Parathyroid adenoma (tissue), 2 donors: ENCODE data around the gene CAMTA1.

Source experiments
- H2AFZ ChIP-seq: fragments of 300-600 bp; sonication (generic); one replicate; pipeline ENCODE4 v1.7.0; 2017; ENCODE audit warnings: antibody characterized with exemption, mild to moderate bottlenecking
- H3K27ac ChIP-seq: fragments of 300-600 bp; sonication (generic); one replicate; pipeline ENCODE4 v1.7.0; 2017
- H3K27me3 ChIP-seq: fragments of 300-600 bp; sonication (generic); one replicate; pipeline ENCODE4 v1.7.0; 2017; ENCODE audit warnings: low read length; ENCODE audit not compliant: control insufficient read depth, insufficient read depth
- H3K36me3 ChIP-seq: fragments of 300-600 bp; sonication (generic); one replicate; pipeline ENCODE4 v1.7.0; 2017; ENCODE audit warnings: low read length; ENCODE audit not compliant: control insufficient read depth, insufficient read depth
- H3K4me1 ChIP-seq: fragments of 300-600 bp; sonication (generic); one replicate; pipeline ENCODE4 v1.7.0; 2017; ENCODE audit warnings: control low read depth
- H3K4me2 ChIP-seq: fragments of 300-600 bp; sonication (generic); one replicate; pipeline ENCODE4 v1.7.0; 2017; ENCODE audit warnings: low read length
- H3K4me3 ChIP-seq: fragments of 300-600 bp; sonication (generic); one replicate; pipeline ENCODE4 v1.7.0; 2017; ENCODE audit warnings: low read depth, low read length
- H3K79me2 ChIP-seq: fragments of 300-600 bp; sonication (generic); one replicate; pipeline ENCODE4 v1.7.0; 2017; ENCODE audit warnings: control low read depth
- H3K9ac ChIP-seq: fragments of 300-600 bp; sonication (generic); one replicate; pipeline ENCODE4 v1.7.0; 2017; ENCODE audit warnings: mild to moderate bottlenecking
- H3K9me3 ChIP-seq: fragments of 300-600 bp; sonication (generic); one replicate; pipeline ENCODE4 v1.7.0; 2017; ENCODE audit warnings: low read length; ENCODE audit not compliant: control insufficient read depth
- TF ChIP-seq, protein P1 (sequence below): fragments of 300-600 bp; sonication (generic); IDR thresholded peaks from one replicate; pipeline ENCODE4 v1.7.0; 2017; ENCODE audit warnings: antibody characterized with exemption, mild to moderate bottlenecking
- donor health status: primary hyperparathyroidism.

The CAMTA1 gene

DNA sequence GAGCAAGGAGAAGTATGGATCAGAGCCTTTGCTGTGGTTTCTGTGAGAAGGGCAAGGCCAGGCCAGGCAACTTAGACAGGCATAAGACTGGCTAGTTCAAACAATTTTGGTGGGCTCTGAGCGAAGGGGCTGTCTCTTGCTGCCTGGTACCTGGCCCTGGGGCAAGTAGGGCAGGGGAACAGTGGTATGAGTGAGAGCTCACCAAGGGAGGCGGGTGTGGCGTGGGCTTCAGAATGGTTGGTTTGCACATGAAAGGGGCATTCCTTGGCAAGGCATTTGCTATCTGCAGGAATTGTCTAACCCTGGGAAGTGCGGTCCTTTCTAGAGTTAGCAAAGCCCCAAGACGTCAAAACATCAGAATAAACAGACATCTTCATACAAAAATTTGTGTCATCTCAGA lies 210.5 kb downstream of the CAMTA1 start:
- no peaks in the 10 kb centered on the region for H3K79me2 ChIP-seq
- H3K9me3 ChIP-seq = no peaks in the 10 kb centered on the region
- H2AFZ ChIP-seq = no peak overlapping the region
- no peaks in the 10 kb centered on the region for H3K36me3 ChIP-seq
- H3K9ac ChIP-seq = no peak overlapping the region
- no peaks in the 10 kb centered on the region for H3K27me3 ChIP-seq
- TF ChIP-seq, protein P1, sequence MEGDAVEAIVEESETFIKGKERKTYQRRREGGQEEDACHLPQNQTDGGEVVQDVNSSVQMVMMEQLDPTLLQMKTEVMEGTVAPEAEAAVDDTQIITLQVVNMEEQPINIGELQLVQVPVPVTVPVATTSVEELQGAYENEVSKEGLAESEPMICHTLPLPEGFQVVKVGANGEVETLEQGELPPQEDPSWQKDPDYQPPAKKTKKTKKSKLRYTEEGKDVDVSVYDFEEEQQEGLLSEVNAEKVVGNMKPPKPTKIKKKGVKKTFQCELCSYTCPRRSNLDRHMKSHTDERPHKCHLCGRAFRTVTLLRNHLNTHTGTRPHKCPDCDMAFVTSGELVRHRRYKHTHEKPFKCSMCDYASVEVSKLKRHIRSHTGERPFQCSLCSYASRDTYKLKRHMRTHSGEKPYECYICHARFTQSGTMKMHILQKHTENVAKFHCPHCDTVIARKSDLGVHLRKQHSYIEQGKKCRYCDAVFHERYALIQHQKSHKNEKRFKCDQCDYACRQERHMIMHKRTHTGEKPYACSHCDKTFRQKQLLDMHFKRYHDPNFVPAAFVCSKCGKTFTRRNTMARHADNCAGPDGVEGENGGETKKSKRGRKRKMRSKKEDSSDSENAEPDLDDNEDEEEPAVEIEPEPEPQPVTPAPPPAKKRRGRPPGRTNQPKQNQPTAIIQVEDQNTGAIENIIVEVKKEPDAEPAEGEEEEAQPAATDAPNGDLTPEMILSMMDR = no peak
- H3K27ac ChIP-seq = no peak overlapping the region
- no peak overlapping the region for H3K4me2 ChIP-seq
- no peaks in the 10 kb centered on the region for H3K4me1 ChIP-seq
- H3K4me3 ChIP-seq = no peak overlapping the region

DNA sequence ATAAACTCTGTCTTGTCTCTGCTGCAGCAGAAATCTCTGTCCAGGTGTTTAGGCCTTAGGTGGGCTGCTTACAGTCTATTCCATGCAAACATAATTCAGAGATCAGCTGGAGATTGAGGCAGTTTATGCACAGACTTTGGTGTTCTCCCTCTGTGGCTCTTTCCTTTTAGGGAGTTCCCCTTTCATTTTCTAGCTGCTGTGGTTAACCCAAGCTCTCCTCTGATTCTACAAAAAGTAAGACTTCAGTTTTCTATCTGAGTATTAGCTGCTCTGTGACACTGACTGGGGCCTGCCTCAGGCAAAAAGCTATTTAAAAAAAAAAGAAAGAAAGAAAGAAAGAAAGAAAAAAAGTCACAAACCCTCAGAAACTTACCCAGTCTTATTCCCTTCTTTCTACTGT lies 211.1 kb downstream of the CAMTA1 start:
- no peaks in the 10 kb centered on the region for H3K4me1 ChIP-seq
- no peaks in the 10 kb centered on the region for H3K9me3 ChIP-seq
- H3K27ac ChIP-seq = no peak overlapping the region
- no peaks in the 10 kb centered on the region for H3K36me3 ChIP-seq
- H3K9ac ChIP-seq = no peak overlapping the region
- H3K4me3 ChIP-seq = no peak overlapping the region
- no peak overlapping the region for H2AFZ ChIP-seq
- H3K4me2 ChIP-seq = no peak overlapping the region
- TF ChIP-seq, protein P1 = no peak
- H3K27me3 ChIP-seq = no peaks in the 10 kb centered on the region
- H3K79me2 ChIP-seq = no peaks in the 10 kb centered on the region

DNA sequence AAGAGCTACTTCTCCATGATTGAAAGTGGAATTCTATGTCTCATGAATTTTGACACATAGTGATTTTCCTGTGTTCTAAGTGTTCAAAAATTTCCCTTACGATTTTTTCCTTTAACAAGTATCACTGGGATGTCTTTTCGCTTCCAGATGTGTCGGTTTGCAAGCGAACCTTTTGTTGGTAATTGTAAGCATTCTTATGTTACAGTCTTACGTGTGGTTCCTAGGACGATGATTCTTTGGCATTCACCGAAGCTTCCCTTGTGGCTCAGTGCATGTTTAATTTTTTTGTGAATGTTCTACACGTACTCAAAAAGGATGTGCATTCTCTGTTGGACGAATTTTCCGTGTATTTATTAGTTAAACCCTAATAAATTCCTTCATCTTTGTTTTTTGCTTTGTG lies 211.6 kb downstream of the CAMTA1 start:
- Histone ChIP-seq H3K4me3 (no peak overlapping the region), H3K9me3 (no peaks in the 10 kb centered on the region), H3K9ac (no peak overlapping the region), H3K79me2 (no peaks in the 10 kb centered on the region), H2AFZ (no peak overlapping the region), H3K27ac (no peak overlapping the region), H3K4me1 (no peaks in the 10 kb centered on the region), H3K27me3 (no peaks in the 10 kb centered on the region), H3K4me2 (no peak overlapping the region), H3K36me3 (no peaks in the 10 kb centered on the region)
- TF ChIP-seq, protein P1 = no peak

DNA sequence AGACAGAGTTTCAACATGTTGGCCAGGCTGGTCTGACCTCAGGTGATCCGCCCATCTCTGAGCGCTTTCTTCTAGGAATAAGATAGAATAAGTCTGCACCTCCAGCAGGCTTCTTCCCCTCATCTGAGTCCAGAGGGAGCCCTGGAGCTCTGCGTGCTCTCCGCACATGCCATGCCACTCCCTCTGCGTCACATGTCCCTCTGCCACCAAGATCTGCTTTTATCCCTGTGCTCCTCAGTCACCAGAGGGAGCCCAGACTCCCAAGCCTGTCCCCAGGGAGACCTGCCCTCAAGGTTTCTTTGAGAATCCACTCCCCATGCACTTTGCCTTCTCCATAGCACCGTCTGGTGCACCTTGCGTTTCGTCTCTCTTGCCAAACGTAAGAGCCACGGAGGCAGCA lies 213.0 kb downstream of the CAMTA1 start:
- Histone ChIP-seq H3K9ac (no peak overlapping the region), H3K27ac (no peak overlapping the region), H3K36me3 (no peaks in the 10 kb centered on the region), H3K4me2 (no peak overlapping the region), H3K79me2 (no peaks in the 10 kb centered on the region), H3K4me1 (no peaks in the 10 kb centered on the region), H3K4me3 (no peak overlapping the region), H3K27me3 (no peaks in the 10 kb centered on the region), H2AFZ (no peak overlapping the region), H3K9me3 (no peaks in the 10 kb centered on the region)
- TF ChIP-seq, protein P1 = peak; percentile 42

DNA sequence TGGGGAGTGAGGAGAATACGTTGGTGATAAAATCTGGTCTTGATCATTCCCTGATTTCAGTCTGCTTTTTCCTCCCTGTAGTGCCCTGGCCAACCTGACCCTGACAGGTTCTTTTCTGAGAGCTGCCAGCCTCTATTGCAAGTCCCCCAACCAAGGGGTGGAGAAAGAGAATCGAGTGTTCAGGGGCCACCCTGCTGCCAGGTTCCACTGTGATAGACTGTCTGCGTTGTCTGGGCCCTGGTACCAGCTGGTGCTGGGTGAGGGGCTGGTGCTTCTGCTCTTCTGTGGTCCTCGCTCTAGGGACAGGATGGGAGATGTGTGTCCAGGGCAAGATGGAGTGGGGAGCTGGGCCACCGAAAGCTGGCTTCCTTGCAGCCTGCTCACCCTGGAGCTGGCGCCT lies 214.6 kb downstream of the CAMTA1 start:
- no peak overlapping the region for H3K4me3 ChIP-seq
- TF ChIP-seq, protein P1 = no peak
- H3K27me3 ChIP-seq = no peaks in the 10 kb centered on the region
- H3K9ac ChIP-seq = no peak overlapping the region
- no peak overlapping the region for H3K27ac ChIP-seq
- H3K9me3 ChIP-seq = no peaks in the 10 kb centered on the region
- no peaks in the 10 kb centered on the region for H3K79me2 ChIP-seq
- H3K4me2 ChIP-seq = no peak overlapping the region
- H2AFZ ChIP-seq = no peak overlapping the region
- no peaks in the 10 kb centered on the region for H3K36me3 ChIP-seq
- no peaks in the 10 kb centered on the region for H3K4me1 ChIP-seq
